ENCODE measurements around the gene FBXO2.
A peak's percentile ranks its signal among the peaks of the same experiment; 100 is the strongest.

Gene FBXO2

GRCh38 chr1:11671544-11672286, 17.5 kb upstream of the FBXO2 start:
- no peak for DNase-seq (ENCODE audit: insufficient read length, low spot score)
- no peak for FAIRE-seq
- no peak for TF ChIP-seq SPI1 (IDR thresholded peaks at IDR 0.05; ENCODE audit: low read depth, low read length)
- no peak for TF ChIP-seq PAX5 (IDR thresholded peaks at IDR 0.05; ENCODE audit: insufficient read depth, low read length, severe bottlenecking)
- no peak for TF ChIP-seq POLR2A (IDR thresholded peaks at IDR 0.05; ENCODE audit: low read depth, low read length)
- TF ChIP-seq POLR2AphosphoS5 (IDR thresholded peaks at IDR 0.05; ENCODE audit: low read depth, low read length): no peak
- TF ChIP-seq POU2F2 (IDR thresholded peaks at IDR 0.05; ENCODE audit: low read depth, low read length): no peak
- no peak for TF ChIP-seq TAF1 (IDR thresholded peaks at IDR 0.05; ENCODE audit: low read depth, low read length)

GRCh38 chr1:11671205-11671543, 16.9 kb upstream of the FBXO2 start:
- TF ChIP-seq POU2F2 (IDR thresholded peaks at IDR 0.05; ENCODE audit: low read depth, low read length) (no peak), POLR2A (IDR thresholded peaks at IDR 0.05; ENCODE audit: low read depth, low read length) (no peak), TAF1 (IDR thresholded peaks at IDR 0.05; ENCODE audit: low read depth, low read length) (no peak), PAX5 (IDR thresholded peaks at IDR 0.05; ENCODE audit: insufficient read depth, low read length, severe bottlenecking) (no peak), POLR2AphosphoS5 (IDR thresholded peaks at IDR 0.05; ENCODE audit: low read depth, low read length) (no peak), SPI1 (IDR thresholded peaks at IDR 0.05; ENCODE audit: low read depth, low read length) (no peak)
- DNase-seq (ENCODE audit: insufficient read length, low spot score): no peak
- FAIRE-seq: no peak

GRCh38 chr1:11670747-11671146, 16.5 kb upstream of the FBXO2 start:
- DNase-seq (ENCODE audit: insufficient read length, low spot score) (no peak), FAIRE-seq (peak; percentile 47)
- TF ChIP-seq SPI1 (IDR thresholded peaks at IDR 0.05; ENCODE audit: low read depth, low read length) (peak; percentile 93), POLR2AphosphoS5 (IDR thresholded peaks at IDR 0.05; ENCODE audit: low read depth, low read length) (no peak)

GRCh38 chr1:11668516-11668915, 14.3 kb upstream of the FBXO2 start:
- TF ChIP-seq POLR2A (IDR thresholded peaks at IDR 0.05; ENCODE audit: low read depth, low read length): no peak
- TF ChIP-seq SPI1 (IDR thresholded peaks at IDR 0.05; ENCODE audit: low read depth, low read length): no peak
- TF ChIP-seq PAX5 (IDR thresholded peaks at IDR 0.05; ENCODE audit: insufficient read depth, low read length, severe bottlenecking): no peak
- no peak for TF ChIP-seq TAF1 (IDR thresholded peaks at IDR 0.05; ENCODE audit: low read depth, low read length)
- no peak for TF ChIP-seq POU2F2 (IDR thresholded peaks at IDR 0.05; ENCODE audit: low read depth, low read length)
- no peak for TF ChIP-seq POLR2AphosphoS5 (IDR thresholded peaks at IDR 0.05; ENCODE audit: low read depth, low read length)
- no peak for DNase-seq (ENCODE audit: insufficient read length, low spot score)
- no peak for FAIRE-seq

- DNase-seq (ENCODE audit: insufficient read length, low spot score): peak; percentile 69
- no peak for TF ChIP-seq POU2F2 (IDR thresholded peaks at IDR 0.05; ENCODE audit: low read depth, low read length)
- peak; percentile 73 for FAIRE-seq
Observed at GRCh38 chr1:11664336-11665065, 10.3 kb upstream of the FBXO2 start.

GRCh38 chr1:11661103-11661502, 6.9 kb upstream of the FBXO2 start:
- no peak for DNase-seq (ENCODE audit: insufficient read length, low spot score)
- no peak for FAIRE-seq
- no peak for TF ChIP-seq TAF1 (IDR thresholded peaks at IDR 0.05; ENCODE audit: low read depth, low read length)
- no peak for TF ChIP-seq POU2F2 (IDR thresholded peaks at IDR 0.05; ENCODE audit: low read depth, low read length)
- no peak for TF ChIP-seq POLR2AphosphoS5 (IDR thresholded peaks at IDR 0.05; ENCODE audit: low read depth, low read length)
- TF ChIP-seq POLR2A (IDR thresholded peaks at IDR 0.05; ENCODE audit: low read depth, low read length): no peak
- no peak for TF ChIP-seq SPI1 (IDR thresholded peaks at IDR 0.05; ENCODE audit: low read depth, low read length)

- FAIRE-seq: no peak
- DNase-seq (ENCODE audit: insufficient read length, low spot score): no peak
- TF ChIP-seq SPI1 (IDR thresholded peaks at IDR 0.05; ENCODE audit: low read depth, low read length) (no peak), TAF1 (IDR thresholded peaks at IDR 0.05; ENCODE audit: low read depth, low read length) (no peak), POLR2AphosphoS5 (IDR thresholded peaks at IDR 0.05; ENCODE audit: low read depth, low read length) (no peak)
Observed at GRCh38 chr1:11659748-11660147, 5.5 kb upstream of the FBXO2 start.

- FAIRE-seq: no peak
- no peak for DNase-seq (ENCODE audit: insufficient read length, low spot score)
- TF ChIP-seq PAX5 (IDR thresholded peaks at IDR 0.05; ENCODE audit: insufficient read depth, low read length, severe bottlenecking) (no peak), POU2F2 (IDR thresholded peaks at IDR 0.05; ENCODE audit: low read depth, low read length) (no peak), POLR2A (IDR thresholded peaks at IDR 0.05; ENCODE audit: low read depth, low read length) (no peak)
Observed at GRCh38 chr1:11658542-11658941, 4.3 kb upstream of the FBXO2 start.

- TF ChIP-seq POLR2A (IDR thresholded peaks at IDR 0.05; ENCODE audit: low read depth, low read length): no peak
- TF ChIP-seq POLR2AphosphoS5 (IDR thresholded peaks at IDR 0.05; ENCODE audit: low read depth, low read length): no peak
- TF ChIP-seq PAX5 (IDR thresholded peaks at IDR 0.05; ENCODE audit: insufficient read depth, low read length, severe bottlenecking): no peak
- no peak for TF ChIP-seq POU2F2 (IDR thresholded peaks at IDR 0.05; ENCODE audit: low read depth, low read length)
- no peak for DNase-seq (ENCODE audit: insufficient read length, low spot score)
- no peak for FAIRE-seq
Observed at GRCh38 chr1:11657654-11658053, 3.4 kb upstream of the FBXO2 start.

GRCh38 chr1:11654939-11655808, 945 bp upstream of the FBXO2 start:
- peak; percentile 5 for FAIRE-seq
- TF ChIP-seq POLR2A (IDR thresholded peaks at IDR 0.05; ENCODE audit: low read depth, low read length) (no peak), PAX5 (IDR thresholded peaks at IDR 0.05; ENCODE audit: insufficient read depth, low read length, severe bottlenecking) (no peak), POLR2AphosphoS5 (IDR thresholded peaks at IDR 0.05; ENCODE audit: low read depth, low read length) (no peak), TAF1 (IDR thresholded peaks at IDR 0.05; ENCODE audit: low read depth, low read length) (no peak), POU2F2 (IDR thresholded peaks at IDR 0.05; ENCODE audit: low read depth, low read length) (no peak), SPI1 (IDR thresholded peaks at IDR 0.05; ENCODE audit: low read depth, low read length) (no peak)
- peak; percentile 57 for DNase-seq (ENCODE audit: insufficient read length, low spot score)
